WERI-Rb-1 (cell line): ENCODE measurements around the gene EDDM3A.

Experiments used
- DNase-seq: peaks from one replicate; pipeline ENCODE4 v3.0.0-alpha.2; 2020
- H3K27ac ChIP-seq: fragments of 250-450 bp; sonication (Bioruptor Pico); 2 replicates; pipeline ENCODE4 v1.5.1; 2020; ENCODE audit warnings: mild to moderate bottlenecking, moderate library complexity
- H3K27me3 ChIP-seq: fragments of 250-450 bp; sonication (Bioruptor Pico); 2 replicates; pipeline ENCODE4 v1.5.1; 2021; ENCODE audit warnings: mild to moderate bottlenecking, low read depth, moderate library complexity; ENCODE audit not compliant: insufficient read depth, severe bottlenecking
- H3K36me3 ChIP-seq: fragments of 250-450 bp; sonication (Bioruptor Pico); 2 replicates; pipeline ENCODE4 v1.5.1; 2020; ENCODE audit warnings: mild to moderate bottlenecking, moderate library complexity
- H3K4me3 ChIP-seq: 2 replicates; pipeline ENCODE4 v1.5.1; 2011; ENCODE audit warnings: low read depth, mild to moderate bottlenecking, control low read depth, low read length
- H3K9me3 ChIP-seq: fragments of 250-450 bp; sonication (Bioruptor Pico); 2 replicates; pipeline ENCODE4 v1.5.1; 2021; ENCODE audit warnings: mild to moderate bottlenecking, moderate library complexity; ENCODE audit not compliant: severe bottlenecking
- CTCF ChIP-seq: IDR thresholded peaks from 2 replicates; pipeline ENCODE4 v1.5.1; 2011; ENCODE audit warnings: low read depth, mild to moderate bottlenecking, control low read depth, inconsistent platforms, low read length

Gene EDDM3A

GRCh38 chr14:20797164-20797563 lies 51.5 kb downstream of the EDDM3A start:
- Histone ChIP-seq H3K27me3 (peaks cover 74% of the 10 kb centered on the region), H3K36me3 (no peaks in the 10 kb centered on the region), H3K4me3 (no peak overlapping the region), H3K9me3 (no peaks in the 10 kb centered on the region), H3K27ac (no peak overlapping the region)
- no peak for DNase-seq
- TF ChIP-seq CTCF, result no peak
